Hepatic stellate cell (primary cell): ENCODE measurements around the gene TMF1.
A peak's percentile ranks its signal among the peaks of the same experiment; 100 is the strongest.

ENCODE experiments used
- DNase-seq: peaks from one replicate; pipeline ENCODE4 v3.0.0; 2011; ENCODE audit warnings: low spot score

Gene TMF1

GRCh38 chr3:69081583-69082262, 29.6 kb upstream of the TMF1 start:
- no peak for DNase-seq

GRCh38 chr3:69080233-69080920, 28.2 kb upstream of the TMF1 start, which contains the start of gene UBA3:
Gene UBA3, minus strand, starts transcription at chr3:69080365. Its CDS starts 12 bp downstream, at chr3:69080353.
- peak; percentile 81 for DNase-seq

DNA sequence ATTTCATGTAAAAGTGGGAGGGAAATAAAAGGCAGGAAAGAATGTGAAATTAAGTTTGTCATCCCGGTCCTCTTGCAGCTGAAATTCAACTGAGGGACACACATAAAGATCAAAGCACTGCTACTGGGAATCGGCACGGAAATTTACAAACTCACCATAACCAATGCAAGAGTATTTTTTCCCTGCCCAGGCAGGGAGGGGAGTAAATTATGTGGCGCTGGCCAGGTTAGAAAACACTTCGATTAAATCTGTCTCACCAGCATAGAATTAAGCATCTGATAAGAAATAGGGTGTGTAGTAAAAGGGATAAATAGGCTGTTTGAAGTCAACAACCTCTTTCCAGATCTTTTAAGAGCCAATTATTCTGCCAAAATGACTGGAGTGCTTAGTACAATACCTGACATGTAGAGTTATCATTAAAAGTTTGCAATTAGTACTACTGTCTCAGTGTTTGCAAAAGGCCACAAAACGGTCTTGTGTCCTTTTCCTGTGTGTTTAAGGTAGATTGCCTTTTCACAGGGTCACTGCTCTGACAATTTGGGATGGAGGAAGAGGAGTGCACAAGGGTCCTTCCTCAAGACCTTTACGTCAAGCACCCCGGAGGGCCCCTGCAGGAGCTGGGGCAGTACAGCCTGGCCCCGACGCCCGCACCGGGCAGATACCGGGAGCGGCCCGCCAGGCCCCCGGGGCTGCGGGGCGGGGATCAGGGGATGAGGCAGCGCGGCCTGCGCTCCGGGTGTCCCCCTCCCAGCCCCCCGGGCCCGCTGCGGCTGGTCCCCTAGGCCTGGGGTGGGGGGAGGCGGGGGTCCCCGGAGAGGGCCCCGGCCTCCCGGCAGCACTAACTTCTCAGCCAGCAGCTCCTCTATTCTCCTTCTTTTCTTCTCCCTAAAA, 27.4 kb upstream of the TMF1 start:
- peak; percentile 30 for DNase-seq

GRCh38 chr3:69072928-69073327, 20.8 kb upstream of the TMF1 start:
- no peak for DNase-seq

- no peak for DNase-seq
Observed at GRCh38 chr3:69066121-69066520, 14.0 kb upstream of the TMF1 start.

- no peak for DNase-seq
Observed at GRCh38 chr3:69065318-69065964, 13.3 kb upstream of the TMF1 start.

DNA sequence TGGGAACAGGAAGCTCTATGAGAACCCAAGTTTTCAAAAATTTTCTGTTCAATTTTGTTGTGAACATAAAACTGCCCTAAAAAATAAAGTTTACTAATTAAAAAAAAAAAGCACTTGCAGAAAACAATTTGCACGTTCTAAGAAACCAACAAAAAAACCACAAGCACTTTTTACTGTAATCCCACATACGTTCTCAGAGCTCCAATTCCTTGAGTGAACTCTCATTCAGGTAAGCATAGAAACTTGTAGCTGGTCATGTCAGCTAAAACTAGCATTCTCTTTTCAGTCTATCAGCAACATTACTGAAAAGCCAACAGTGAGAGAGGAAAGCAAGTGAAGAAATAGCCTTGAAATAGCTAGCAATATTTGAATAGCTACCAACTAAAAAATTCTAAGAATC, 11.5 kb upstream of the TMF1 start:
- no peak for DNase-seq

GRCh38 chr3:69059688-69060087, 7.6 kb upstream of the TMF1 start:
- no peak for DNase-seq

DNA sequence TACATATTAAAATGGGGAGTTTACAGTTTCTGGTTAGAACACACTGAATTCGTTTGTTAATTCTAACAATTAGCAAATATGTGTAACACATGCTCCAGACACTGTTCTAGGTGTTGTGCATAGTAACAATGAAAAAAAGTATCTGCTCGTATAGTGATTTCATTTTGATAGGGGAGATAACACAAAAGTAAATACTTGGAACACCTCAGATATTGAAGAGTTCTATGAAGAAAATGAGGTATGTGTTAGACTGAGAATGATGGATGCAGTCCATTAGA, 6.8 kb upstream of the TMF1 start:
- no peak for DNase-seq

DNA sequence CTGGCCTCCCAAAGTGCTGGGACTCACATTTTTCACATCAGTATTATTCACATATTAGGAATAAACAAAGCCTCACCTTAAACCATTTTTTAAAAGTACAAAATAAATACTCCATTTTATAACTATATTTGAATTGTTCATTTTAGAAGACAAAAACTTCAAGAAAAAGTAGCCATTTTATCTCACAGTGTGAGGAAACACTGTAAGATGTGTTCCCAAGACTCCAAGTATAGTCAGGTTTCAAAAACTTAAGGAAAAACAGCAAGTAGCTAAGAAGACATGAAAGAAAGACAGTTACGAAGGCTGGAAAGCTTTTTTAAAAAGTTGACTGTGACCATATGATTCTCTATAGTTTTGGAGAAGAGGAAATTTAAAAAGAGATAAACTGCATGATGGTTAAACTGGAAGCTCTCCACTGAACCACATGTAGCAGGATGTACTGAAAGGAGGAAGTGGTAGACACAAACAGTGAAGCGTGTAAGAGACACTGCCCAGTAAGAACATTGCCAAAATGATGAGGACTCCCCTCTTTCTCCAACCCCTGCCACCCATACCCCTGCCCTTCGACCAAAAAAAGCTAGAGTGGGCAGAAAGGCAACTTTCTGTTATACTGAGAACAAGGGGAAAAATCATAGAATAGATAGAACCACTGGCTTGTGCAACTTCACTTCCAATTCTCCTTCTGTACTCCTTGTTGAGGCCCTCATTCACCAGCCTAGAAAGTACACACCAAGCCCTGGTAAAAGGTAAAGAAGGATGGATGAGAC, 6.2 kb upstream of the TMF1 start:
- DNase-seq = no peak

GRCh38 chr3:69052472-69052898, 352 bp upstream of the TMF1 start:
- no peak for DNase-seq

DNA sequence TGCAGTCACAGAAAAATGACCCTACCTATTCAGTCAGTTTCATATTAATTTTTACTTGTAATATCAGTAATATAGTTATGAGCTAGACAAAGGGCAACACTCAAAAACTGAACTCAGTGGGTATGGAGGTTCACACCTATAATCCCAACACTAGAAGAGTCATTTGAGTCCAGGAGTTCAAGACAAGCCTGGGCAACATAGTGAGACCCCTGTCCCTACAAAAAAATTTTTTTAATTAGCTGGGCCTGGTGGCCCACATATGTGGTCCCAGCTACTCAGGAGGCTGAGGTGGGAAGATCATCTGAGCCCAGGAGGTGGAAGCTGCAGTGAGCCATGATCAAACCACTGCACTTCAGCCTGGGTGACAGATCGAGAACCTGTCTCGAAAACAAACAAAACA, 3.1 kb downstream of the TMF1 start:
- DNase-seq = no peak

DNA sequence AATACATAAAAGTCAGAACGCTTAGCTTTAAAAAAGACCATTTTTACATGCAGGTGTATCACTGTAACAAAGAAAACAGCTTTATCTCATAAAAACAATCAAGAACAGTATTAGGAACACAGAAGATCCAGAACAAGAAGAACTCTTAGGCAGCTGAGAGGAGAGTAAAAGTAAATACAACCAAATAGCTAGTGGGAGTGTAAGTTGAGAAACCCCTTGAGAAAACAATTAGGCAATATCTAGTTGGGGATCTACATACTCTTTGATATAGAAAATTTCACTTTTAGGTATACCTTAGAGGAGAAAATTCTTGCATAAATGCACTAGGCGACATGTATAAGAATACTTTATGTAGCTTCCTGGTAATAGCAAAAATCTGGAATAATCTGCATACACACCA, 7.5 kb downstream of the TMF1 start:
- DNase-seq = no peak

GRCh38 chr3:69033470-69033869, 18.7 kb downstream of the TMF1 start:
- DNase-seq = peak; percentile 32

DNA sequence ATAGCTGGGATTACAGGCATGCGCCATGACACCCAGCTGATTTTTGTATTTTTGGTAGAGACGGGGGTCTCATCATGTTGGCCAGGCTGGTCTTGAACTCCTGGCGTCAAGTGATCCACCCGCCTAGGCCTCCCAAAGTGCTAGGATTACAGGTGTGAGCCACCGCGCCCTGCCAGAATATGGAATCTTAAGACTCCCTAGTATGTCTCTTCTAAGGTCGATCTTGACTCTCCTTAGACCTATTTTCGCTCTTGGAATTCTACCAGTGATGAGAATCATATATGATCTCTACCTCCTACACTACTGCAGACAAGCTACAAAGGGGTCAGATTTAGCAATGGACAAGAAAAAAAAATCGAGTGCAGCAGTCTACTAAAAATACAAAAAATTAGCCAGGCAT, 19.4 kb downstream of the TMF1 start:
- no peak for DNase-seq

GRCh38 chr3:69032142-69032541, 20.0 kb downstream of the TMF1 start:
- DNase-seq = no peak

DNA sequence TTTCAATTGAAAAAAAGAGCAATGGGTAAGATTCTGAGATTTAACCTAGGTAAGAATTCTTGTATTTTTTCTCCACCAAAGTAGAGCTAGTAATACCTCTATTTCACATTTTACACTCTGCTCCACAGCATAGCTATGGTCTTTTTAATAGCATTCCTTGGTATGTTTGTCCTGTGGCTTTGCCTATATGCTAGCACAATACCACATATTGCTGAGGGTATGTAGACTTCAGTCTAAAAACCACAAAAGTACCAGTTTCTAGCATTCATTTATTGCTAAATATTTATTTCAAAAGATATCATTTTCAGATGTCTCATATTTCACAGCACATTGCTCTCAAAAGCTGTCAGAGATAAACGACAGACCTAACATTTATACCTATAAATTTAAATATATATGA, 20.5 kb downstream of the TMF1 start:
- DNase-seq = no peak

- no peak for DNase-seq
Observed at GRCh38 chr3:69020857-69021256, 31.3 kb downstream of the TMF1 start.

DNA sequence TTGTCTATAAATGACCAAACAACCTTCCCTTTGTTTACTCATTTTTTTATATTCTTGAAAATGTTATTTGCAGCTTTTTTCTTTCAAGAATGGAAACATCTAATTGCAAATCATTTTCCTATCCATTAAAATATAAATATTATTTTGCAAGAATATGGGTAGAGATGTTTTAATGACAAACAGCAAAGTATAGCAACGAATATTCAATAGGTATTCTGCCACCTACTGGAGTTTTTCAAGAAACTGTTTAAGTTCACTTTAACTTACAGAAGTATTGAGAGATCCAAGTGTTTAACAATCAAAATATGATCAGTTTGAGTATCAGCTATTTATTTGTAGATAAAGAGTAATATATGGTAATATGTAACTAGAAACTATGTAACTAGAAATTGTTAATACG, 31.7 kb downstream of the TMF1 start:
- no peak for DNase-seq

- no peak for DNase-seq
Observed at GRCh38 chr3:69016901-69017300, 35.2 kb downstream of the TMF1 start.

DNA sequence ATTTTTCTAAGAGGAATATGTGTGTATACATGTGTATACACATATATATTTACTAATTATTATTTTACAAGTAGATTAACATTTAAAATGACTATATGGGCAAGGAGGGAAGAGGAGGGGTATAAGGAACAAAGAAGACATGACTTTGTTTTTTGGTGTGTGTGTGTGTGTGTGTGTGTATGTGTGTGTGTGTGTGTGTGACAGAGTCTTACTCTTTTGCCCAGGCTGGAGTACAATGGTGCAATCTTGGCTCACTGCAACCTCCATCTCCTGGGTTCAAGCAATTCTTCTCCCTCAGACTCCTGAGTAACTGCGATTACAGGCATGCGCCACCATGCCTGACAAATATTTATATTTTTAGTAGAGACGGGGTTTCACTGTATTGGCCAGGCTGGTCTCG, 36.0 kb downstream of the TMF1 start:
- no peak for DNase-seq
